C4-2B (cell line): ENCODE data around the gene CDKN1C.

Source experiments
- H3K27ac ChIP-seq: fragments of 450-650 bp; 2 replicates; pipeline ENCODE4 v1.5.1; 2017
- CTCF ChIP-seq: fragments of 450-650 bp; conservative IDR thresholded peaks from 2 replicates; pipeline ENCODE4 v1.5.1; 2017; ENCODE audit warnings: mild to moderate bottlenecking
- ZFX ChIP-seq: fragments of 450-650 bp; IDR thresholded peaks from 2 replicates; pipeline ENCODE4 v1.6.1; 2017

CDKN1C gene

GRCh38 chr11:2931420-2931746, 45.8 kb upstream of the CDKN1C start:
- TF ChIP-seq ZFX, result no peak
- no peak for TF ChIP-seq CTCF

GRCh38 chr11:2930704-2931419, 45.3 kb upstream of the CDKN1C start:
- H3K27ac ChIP-seq, result peak overlapping the region; percentile 89
- TF ChIP-seq ZFX, result no peak
- peak; percentile 99 for TF ChIP-seq CTCF

More at GRCh38 chr11:2931420-2931746, 45.8 kb upstream of the CDKN1C start:
- H3K27ac ChIP-seq, result no peak overlapping the region; the same call in 1 of the 2 replicates

DNA sequence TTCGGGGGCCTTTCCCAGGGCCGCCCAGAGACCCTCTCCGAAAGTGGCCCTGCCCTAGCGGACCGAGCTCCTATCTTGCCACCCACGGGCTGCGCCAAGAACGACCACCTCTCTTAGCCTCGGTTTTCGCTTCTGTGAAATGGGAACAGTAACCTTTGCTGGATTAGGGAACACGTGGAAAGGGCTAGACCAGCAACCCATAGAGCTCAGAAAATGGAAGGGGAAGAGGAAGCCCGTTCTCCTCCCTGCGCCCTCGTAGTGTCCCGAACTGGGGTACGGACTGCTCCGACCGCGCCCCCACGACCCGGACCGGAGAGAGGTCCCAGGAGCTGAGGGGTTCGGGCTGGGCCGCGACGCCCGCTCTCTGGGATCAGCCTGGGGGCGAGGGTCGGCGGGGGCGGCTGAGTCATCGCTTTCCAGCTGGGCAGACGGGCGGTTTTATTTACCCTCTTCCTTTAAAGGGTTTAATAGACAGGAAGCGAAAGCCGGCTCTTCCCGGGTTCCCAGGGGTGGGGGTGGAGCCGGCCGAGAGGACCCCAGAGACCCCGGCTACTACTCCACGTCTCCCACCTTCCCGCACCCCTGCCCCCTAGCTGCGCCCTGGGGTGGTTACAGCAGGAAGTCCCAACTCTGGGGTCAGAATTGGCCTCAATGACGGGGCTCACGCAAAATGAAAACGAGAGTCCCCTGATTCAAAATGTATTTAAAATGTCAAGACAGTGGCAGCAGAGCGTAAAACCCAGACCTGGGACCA, 44.6 kb upstream of the CDKN1C start:
- TF ChIP-seq ZFX (no peak), CTCF (no peak)

GRCh38 chr11:2929531-2929949, 44.0 kb upstream of the CDKN1C start:
- TF ChIP-seq ZFX, result no peak
- TF ChIP-seq CTCF, result no peak
- H3K27ac ChIP-seq, result peak overlapping the region; percentile 89

More for the DNA sequence above, 44.6 kb upstream of the CDKN1C start:
- H3K27ac ChIP-seq, result peak overlapping the region; percentile 89

DNA sequence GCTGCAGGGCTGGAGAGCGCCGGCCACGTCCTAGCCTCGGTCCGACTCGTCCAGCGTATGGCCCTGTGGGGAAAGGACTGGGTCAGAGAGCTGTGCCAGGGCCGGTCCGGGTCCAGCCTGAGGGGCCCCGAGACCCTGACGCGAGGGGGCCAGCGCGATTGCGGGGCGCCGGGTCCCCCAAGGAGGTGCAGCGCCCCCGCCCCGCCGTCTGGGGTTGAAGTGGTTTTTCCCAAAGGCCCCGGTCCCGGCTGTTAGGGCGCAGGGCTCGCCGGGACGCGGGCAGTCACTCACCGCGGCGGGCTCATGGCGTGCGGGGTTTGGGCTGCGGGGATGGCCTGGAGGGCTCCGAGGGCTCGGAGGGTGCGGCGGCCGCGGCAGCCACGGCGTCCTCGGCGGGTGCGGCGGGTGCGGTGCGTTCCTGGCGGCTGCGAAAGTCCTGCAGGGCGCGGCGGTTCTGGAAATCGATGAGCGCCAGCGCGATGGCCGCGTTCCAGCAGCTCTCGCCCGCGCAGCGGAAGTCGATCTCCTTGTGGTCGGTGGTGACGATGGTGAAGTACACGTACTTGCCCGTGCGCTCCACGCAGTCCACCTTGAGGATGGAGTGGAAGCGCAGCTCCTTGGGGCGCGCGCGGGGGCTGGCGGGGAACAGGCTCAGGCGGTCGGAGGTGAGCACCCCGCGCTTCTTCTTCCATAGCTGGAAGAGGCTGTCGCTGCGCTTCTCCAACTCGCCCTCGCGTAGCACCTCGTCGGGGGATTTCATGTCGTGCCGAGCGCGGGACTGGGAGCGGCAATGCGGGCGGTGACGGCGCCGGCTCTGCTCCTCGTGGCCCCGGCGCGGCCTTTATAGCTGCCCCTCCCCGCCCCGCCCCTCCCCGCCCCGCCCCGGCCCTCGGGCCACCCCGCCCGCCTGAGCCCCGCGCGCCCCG, 43.3 kb upstream of the CDKN1C start, which contains the start of gene PHLDA2:
Gene PHLDA2 (minus strand): TSS at position 816 of the 926 bp plus-strand sequence. CDS start 56 bp downstream, at position 760.
- TF ChIP-seq CTCF (no peak), ZFX (peak; percentile 38; the same call in 1 of the 2 replicates)
- H3K27ac ChIP-seq, result peak within 1 kb of the TSS; percentile 89

- peak overlapping the region; percentile 89 for H3K27ac ChIP-seq
- no peak for TF ChIP-seq ZFX
- no peak for TF ChIP-seq CTCF
Observed at GRCh38 chr11:2927851-2928604, 42.5 kb upstream of the CDKN1C start.
